Neural cell (in vitro differentiated cells): ENCODE results near the gene ALX4. TPM values are rescaled to one million over a fixed set of nuclear protein-coding genes. Genes with fewer than 3 reads are reported as not detected.

ENCODE experiments used
- H2AFZ ChIP-seq: fragments of 200-600, 300-800 bp; sonication (generic), shearing (Covaris generic); 2 replicates; pipeline ENCODE4 v1.6.0; 2014; ENCODE audit warnings: low read depth, mild to moderate bottlenecking, antibody characterized with exemption, low read length, moderate library complexity
- H3F3A ChIP-seq: fragments of 200-600 bp; shearing (Covaris generic); 2 replicates; pipeline ENCODE4 v1.6.1; 2016; ENCODE audit warnings: mild to moderate bottlenecking, moderate library complexity, mixed read lengths, antibody characterized with exemption, low read length; ENCODE audit not compliant: insufficient read depth, poor library complexity, severe bottlenecking
- H3K27ac ChIP-seq: fragments of 200-600, 300-800 bp; sonication (generic), shearing (Covaris generic); 2 replicates; pipeline ENCODE4 v1.5.1; 2014; ENCODE audit warnings: mild to moderate bottlenecking, low read length, moderate library complexity
- H3K27me3 ChIP-seq: fragments of 300-800, 200-600 bp; sonication (generic), shearing (Covaris generic); 2 replicates; pipeline ENCODE4 v1.6.0; 2014; ENCODE audit warnings: mild to moderate bottlenecking, low read depth, low read length, moderate library complexity; ENCODE audit not compliant: insufficient read depth
- H3K36me3 ChIP-seq: fragments of 300-800, 200-600 bp; sonication (generic), shearing (Covaris generic); 2 replicates; pipeline ENCODE4 v1.5.1; 2014; ENCODE audit warnings: mild to moderate bottlenecking, antibody characterized with exemption, low read length, moderate library complexity; ENCODE audit not compliant: insufficient read depth
- H3K4me2 ChIP-seq: fragments of 300-800, 200-600 bp; sonication (generic), shearing (Covaris generic); 2 replicates; pipeline ENCODE4 v1.6.0; 2014; ENCODE audit warnings: mild to moderate bottlenecking, low read length
- H3K4me3 ChIP-seq: fragments of 300-800, 200-600 bp; sonication (generic), shearing (Covaris generic); 2 replicates; pipeline ENCODE4 v1.5.1; 2014; ENCODE audit warnings: mild to moderate bottlenecking, low read length, moderate library complexity
- H3K79me2 ChIP-seq: fragments of 200-600 bp; shearing (Covaris generic); replicated peaks from 2 replicates; pipeline ENCODE4 v1.6.0; 2014; ENCODE audit warnings: mild to moderate bottlenecking, low read length, moderate library complexity; ENCODE audit not compliant: insufficient read depth
- H3K9ac ChIP-seq: fragments of 300-800, 200-600 bp; sonication (generic), shearing (Covaris generic); 2 replicates; pipeline ENCODE4 v1.6.1; 2016; ENCODE audit warnings: mild to moderate bottlenecking, low read length, mixed read lengths
- H3K9me2 ChIP-seq: fragments of 200-600 bp; shearing (Covaris generic); 2 replicates; pipeline ENCODE4 v1.6.1; 2016; ENCODE audit warnings: mild to moderate bottlenecking, low read length, mixed read lengths; ENCODE audit not compliant: insufficient read depth
- H3K9me3 ChIP-seq: fragments of 200-600, 300-800 bp; sonication (generic), shearing (Covaris generic); 2 replicates; pipeline ENCODE4 v1.6.1; 2016; ENCODE audit warnings: mild to moderate bottlenecking, mixed run types, low read length, moderate library complexity, mixed read lengths
- H4K20me1 ChIP-seq: fragments of 200-600 bp; shearing (Covaris generic); 2 replicates; pipeline ENCODE4 v1.6.1; 2016; ENCODE audit warnings: mild to moderate bottlenecking, mixed run types; ENCODE audit not compliant: insufficient read depth
- CTCF ChIP-seq: fragments of 450-650 bp; IDR thresholded peaks from 2 replicates; pipeline ENCODE4 v1.5.1; 2014; ENCODE audit warnings: antibody characterized with exemption, mild to moderate bottlenecking, moderate library complexity; ENCODE audit not compliant: poor library complexity, severe bottlenecking
- EP300 ChIP-seq: fragments of 450-650 bp; conservative IDR thresholded peaks from 2 replicates; pipeline ENCODE4 v1.6.1; 2014; ENCODE audit warnings: antibody characterized with exemption, mild to moderate bottlenecking, moderate library complexity; ENCODE audit not compliant: poor library complexity, severe bottlenecking
- EZH2 ChIP-seq: fragments of 200-600, 300-800 bp; shearing (Covaris generic), sonication (generic); IDR thresholded peaks from 2 replicates; pipeline ENCODE4 v1.6.1; 2014; ENCODE audit warnings: antibody characterized with exemption, low read length, borderline replicate concordance, mild to moderate bottlenecking; ENCODE audit not compliant: insufficient read depth, poor library complexity, severe bottlenecking
- MXI1 ChIP-seq: fragments of 450-650 bp; conservative IDR thresholded peaks from 2 replicates; pipeline ENCODE4 v1.6.1; 2014; ENCODE audit warnings: antibody characterized with exemption, mild to moderate bottlenecking; ENCODE audit not compliant: poor library complexity, severe bottlenecking
- POLR2AphosphoS5 ChIP-seq: IDR thresholded peaks from 2 replicates; pipeline ENCODE4 v1.6.1; 2012
- RAD21 ChIP-seq: fragments of 450-650 bp; conservative IDR thresholded peaks from 2 replicates; pipeline ENCODE4 v1.6.1; 2014; ENCODE audit warnings: antibody characterized with exemption, mild to moderate bottlenecking, moderate library complexity
- REST ChIP-seq: IDR thresholded peaks from 2 replicates; pipeline ENCODE4 v1.6.1; 2012; ENCODE audit warnings: borderline replicate concordance
- SMC3 ChIP-seq: fragments of 450-650 bp; conservative IDR thresholded peaks from 2 replicates; pipeline ENCODE4 v1.6.1; 2014; ENCODE audit warnings: antibody characterized with exemption, mild to moderate bottlenecking, moderate library complexity; ENCODE audit not compliant: poor library complexity
- TAF1 ChIP-seq: IDR thresholded peaks from 2 replicates; pipeline ENCODE4 v1.6.1; 2012; ENCODE audit warnings: low read depth
- polyA plus RNA-seq: library from polyadenylated mRNA; depleted of rRNA; stranded (reverse); fragments of >200 nt; gene quantifications from 2 replicates; pipeline ENCODE4 v1.2.3, GENCODE V29; 2014

The ALX4 gene
- polyA plus RNA-seq, 1 donor from 2014 or later: not detected

- TF ChIP-seq MXI1 (no peak), EZH2 (no peak), EP300 (no peak), RAD21 (no peak), POLR2AphosphoS5 (no peak), REST (no peak), TAF1 (no peak), CTCF (no peak), SMC3 (no peak)
- Histone ChIP-seq H3K36me3 (peaks cover 4% of the 10 kb centered on the region), H3K27me3 (no peaks in the 10 kb centered on the region), H3F3A (no peaks in the 10 kb centered on the region), H3K27ac (no peak overlapping the region), H3K4me2 (no peak overlapping the region), H3K79me2 (no peaks in the 10 kb centered on the region), H3K9me3 (no peaks in the 10 kb centered on the region), H3K4me3 (no peak overlapping the region), H3K9me2 (no peaks in the 10 kb centered on the region), H3K9ac (no peak overlapping the region), H4K20me1 (no peaks in the 10 kb centered on the region), H2AFZ (no peak overlapping the region)
These were observed 74.2 kb downstream of the ALX4 start for GRCh38 chr11:44235765-44236201.

- no peak overlapping the region for H3K4me3 ChIP-seq
- no peak overlapping the region for H3K27ac ChIP-seq
- H3K36me3 ChIP-seq: no peaks in the 10 kb centered on the region
- no peaks in the 10 kb centered on the region for H3K9me3 ChIP-seq
- H3K27me3 ChIP-seq: no peaks in the 10 kb centered on the region
- no peaks in the 10 kb centered on the region for H4K20me1 ChIP-seq
- H3K4me2 ChIP-seq: no peak overlapping the region
- H2AFZ ChIP-seq: no peak overlapping the region
- H3F3A ChIP-seq: no peaks in the 10 kb centered on the region
- no peaks in the 10 kb centered on the region for H3K9me2 ChIP-seq
- H3K79me2 ChIP-seq: no peaks in the 10 kb centered on the region
- TF ChIP-seq REST (no peak), EZH2 (no peak), RAD21 (no peak), TAF1 (no peak), CTCF (no peak), SMC3 (no peak), POLR2AphosphoS5 (no peak), EP300 (no peak), MXI1 (no peak)
- H3K9ac ChIP-seq: no peak overlapping the region
These were observed 80.3 kb downstream of the ALX4 start for GRCh38 chr11:44229624-44230023.
